Measurements from ENCODE around the gene MYH15.

DNA sequence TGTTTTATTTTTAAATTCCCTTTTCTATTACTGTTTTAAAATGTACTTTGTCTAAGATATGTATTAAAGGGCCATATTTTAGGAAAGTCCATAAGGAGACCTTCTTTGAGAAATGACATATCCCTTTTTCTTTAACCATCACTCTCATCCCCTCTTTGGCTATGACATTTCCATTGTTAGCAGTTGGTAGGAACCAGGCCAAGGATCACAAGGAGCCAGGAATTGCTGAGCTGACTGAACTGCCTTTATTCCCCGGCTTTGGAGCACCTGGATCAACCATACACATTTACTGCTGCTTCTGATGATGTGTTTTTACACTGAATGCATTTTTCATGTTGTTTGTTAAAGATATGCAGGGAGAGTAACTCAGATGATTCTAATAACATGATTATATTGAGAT is 134.4 kb downstream of the MYH15 start:
- TF ChIP-seq POLR2AphosphoS5 (IDR thresholded peaks at IDR 0.05) (no peak), CTCF (IDR thresholded peaks at IDR 0.05) (no peak)

Measured in breast epithelium (tissue), 3 donors.